ENCODE results near the gene ATP11A. TPM values are rescaled to one million over a fixed set of nuclear protein-coding genes. Genes with fewer than 3 reads are reported as not detected.

ATP11A gene
- total RNA-seq, 1 donor from 2014 or later, result 114 TPM

DNA sequence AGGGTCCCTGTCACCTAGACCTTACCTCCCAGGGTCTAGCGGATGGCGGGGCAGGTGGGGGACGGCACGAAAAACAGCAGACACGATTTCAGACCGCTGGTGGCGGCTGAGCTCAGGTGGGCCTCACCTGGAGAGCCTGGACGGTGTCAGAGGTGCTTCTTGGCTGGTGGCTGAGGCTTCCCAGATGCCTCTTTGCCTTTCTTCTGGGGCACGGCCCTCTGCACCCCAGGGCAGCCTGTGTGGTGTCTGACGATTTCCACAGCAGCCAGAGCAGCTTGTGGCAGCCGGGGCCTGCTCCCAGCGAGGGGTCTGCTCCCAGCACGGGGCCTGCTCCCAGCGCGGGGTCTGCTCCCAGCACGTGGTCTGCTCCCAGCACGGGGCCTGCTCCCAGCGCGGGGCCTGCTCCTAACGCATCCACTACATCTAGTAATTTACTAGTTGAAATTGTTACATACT is 66.7 kb downstream of the ATP11A start:
- TF ChIP-seq, protein P1, sequence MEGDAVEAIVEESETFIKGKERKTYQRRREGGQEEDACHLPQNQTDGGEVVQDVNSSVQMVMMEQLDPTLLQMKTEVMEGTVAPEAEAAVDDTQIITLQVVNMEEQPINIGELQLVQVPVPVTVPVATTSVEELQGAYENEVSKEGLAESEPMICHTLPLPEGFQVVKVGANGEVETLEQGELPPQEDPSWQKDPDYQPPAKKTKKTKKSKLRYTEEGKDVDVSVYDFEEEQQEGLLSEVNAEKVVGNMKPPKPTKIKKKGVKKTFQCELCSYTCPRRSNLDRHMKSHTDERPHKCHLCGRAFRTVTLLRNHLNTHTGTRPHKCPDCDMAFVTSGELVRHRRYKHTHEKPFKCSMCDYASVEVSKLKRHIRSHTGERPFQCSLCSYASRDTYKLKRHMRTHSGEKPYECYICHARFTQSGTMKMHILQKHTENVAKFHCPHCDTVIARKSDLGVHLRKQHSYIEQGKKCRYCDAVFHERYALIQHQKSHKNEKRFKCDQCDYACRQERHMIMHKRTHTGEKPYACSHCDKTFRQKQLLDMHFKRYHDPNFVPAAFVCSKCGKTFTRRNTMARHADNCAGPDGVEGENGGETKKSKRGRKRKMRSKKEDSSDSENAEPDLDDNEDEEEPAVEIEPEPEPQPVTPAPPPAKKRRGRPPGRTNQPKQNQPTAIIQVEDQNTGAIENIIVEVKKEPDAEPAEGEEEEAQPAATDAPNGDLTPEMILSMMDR (IDR thresholded peaks at IDR 0.05; ENCODE audit: unreplicated experiment), result no peak
- Mint-ChIP-seq H3K4me3 (no peak overlapping the region), H3K27ac (peak overlapping the region; percentile 77), H3K4me1 (peaks cover 32% of the 10 kb centered on the region), H3K36me3 (peaks cover 20% of the 10 kb centered on the region), H3K9me3 (peaks cover 4% of the 10 kb centered on the region), H3K27me3 (ENCODE audit: low read depth) (no peaks in the 10 kb centered on the region)
- DNase-seq (ENCODE audit: low spot score in 2 of 2, unreplicated experiment in 2 of 2), result no peak

DNA sequence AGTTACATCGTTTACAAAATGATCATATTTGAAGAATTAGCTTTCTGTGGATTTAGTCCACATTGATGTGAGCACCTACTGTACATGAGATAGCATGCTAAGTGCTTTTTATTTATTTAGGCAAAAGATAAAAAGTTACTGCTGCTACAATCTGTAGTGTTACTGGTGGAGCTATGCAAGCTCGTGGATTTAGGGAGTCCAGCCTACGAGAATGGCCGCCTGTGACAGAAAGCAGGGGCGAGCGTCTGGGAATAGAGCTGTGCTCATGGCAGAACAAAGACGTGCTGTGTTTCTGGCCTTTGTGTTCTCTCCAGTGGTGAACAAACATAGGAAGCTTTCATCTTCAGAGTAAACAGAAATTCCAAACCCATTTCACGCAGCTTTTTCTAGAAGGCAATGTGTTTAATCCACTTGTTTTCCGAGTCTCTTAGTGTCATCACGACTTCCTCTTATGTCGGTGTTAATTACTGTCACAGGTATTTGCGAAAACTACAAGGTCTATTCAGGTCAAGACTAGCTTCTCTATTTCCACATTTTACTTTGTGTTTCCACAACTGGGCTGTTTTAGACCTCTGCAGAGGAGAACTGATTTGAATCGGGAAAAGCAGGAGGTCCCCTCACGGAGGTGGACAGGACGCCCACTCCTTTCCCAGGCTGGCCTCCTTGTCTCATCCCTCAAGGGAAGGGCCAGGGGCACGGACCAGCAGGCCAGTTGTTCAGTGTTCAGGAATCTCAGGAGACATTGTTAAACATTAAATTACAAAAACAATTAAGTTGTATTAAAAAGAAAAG is 67.3 kb downstream of the ATP11A start:
- Mint-ChIP-seq H3K9me3 (peaks cover 4% of the 10 kb centered on the region), H3K4me1 (peaks cover 31% of the 10 kb centered on the region), H3K27ac (peak overlapping the region; percentile 77), H3K4me3 (no peak overlapping the region), H3K27me3 (ENCODE audit: low read depth) (no peaks in the 10 kb centered on the region), H3K36me3 (peaks cover 18% of the 10 kb centered on the region)
- TF ChIP-seq, protein P1 (IDR thresholded peaks at IDR 0.05; ENCODE audit: unreplicated experiment), result no peak
- no peak for DNase-seq (ENCODE audit: low spot score in 2 of 2, unreplicated experiment in 2 of 2)

DNA sequence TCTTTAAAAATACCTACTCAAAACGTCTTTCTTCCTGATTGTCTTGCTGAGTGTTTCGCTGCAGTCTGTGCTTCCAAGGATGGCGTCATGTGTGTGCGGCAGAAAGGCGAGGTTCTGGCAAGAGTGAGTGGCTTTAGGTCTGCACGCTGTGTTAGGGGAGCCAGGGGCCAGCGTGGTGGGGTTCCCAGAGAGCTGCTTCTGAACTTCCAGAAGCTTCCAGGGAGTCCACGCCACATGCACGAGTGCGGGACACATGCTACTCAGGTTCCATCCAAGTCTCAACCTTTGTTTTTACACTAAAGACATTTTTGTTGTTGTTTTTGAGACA is 67.9 kb downstream of the ATP11A start:
- peaks cover 33% of the 10 kb centered on the region for H3K4me1 Mint-ChIP-seq
- peaks cover 4% of the 10 kb centered on the region for H3K9me3 Mint-ChIP-seq
- peak overlapping the region; percentile 77 for H3K27ac Mint-ChIP-seq
- TF ChIP-seq, protein P1 (IDR thresholded peaks at IDR 0.05; ENCODE audit: unreplicated experiment), result no peak
- no peak for DNase-seq (ENCODE audit: low spot score in 2 of 2, unreplicated experiment in 2 of 2)
- no peaks in the 10 kb centered on the region for H3K27me3 Mint-ChIP-seq (ENCODE audit: low read depth)
- no peak overlapping the region for H3K4me3 Mint-ChIP-seq
- H3K36me3 Mint-ChIP-seq, result peaks cover 18% of the 10 kb centered on the region

DNA sequence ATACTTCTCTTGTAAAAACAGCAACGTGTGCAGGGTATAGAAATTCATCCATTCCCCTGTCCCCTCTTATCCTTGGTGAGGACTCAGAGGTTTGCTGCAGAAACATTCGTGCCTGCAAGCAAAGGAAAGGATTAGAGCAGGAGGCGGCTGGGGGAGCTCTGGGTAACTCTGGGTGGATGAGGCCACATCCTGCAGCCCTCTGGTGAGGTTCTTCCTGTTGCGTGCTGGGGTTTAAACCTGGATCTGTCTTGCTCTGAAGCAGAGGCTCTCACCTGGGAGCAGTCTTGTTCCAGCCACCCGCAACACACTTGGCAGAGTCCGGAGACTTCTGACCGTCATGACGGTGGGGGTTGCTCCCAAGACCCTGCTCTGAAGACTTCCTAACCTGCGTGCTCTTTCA is 69.2 kb downstream of the ATP11A start:
- Mint-ChIP-seq H3K36me3 (peaks cover 18% of the 10 kb centered on the region), H3K4me1 (peaks cover 26% of the 10 kb centered on the region), H3K4me3 (no peak overlapping the region), H3K9me3 (peaks cover 4% of the 10 kb centered on the region), H3K27me3 (ENCODE audit: low read depth) (no peaks in the 10 kb centered on the region), H3K27ac (no peak overlapping the region)
- DNase-seq (ENCODE audit: low spot score in 2 of 2, unreplicated experiment in 2 of 2), result no peak
- TF ChIP-seq, protein P1 (IDR thresholded peaks at IDR 0.05; ENCODE audit: unreplicated experiment), result no peak

DNA sequence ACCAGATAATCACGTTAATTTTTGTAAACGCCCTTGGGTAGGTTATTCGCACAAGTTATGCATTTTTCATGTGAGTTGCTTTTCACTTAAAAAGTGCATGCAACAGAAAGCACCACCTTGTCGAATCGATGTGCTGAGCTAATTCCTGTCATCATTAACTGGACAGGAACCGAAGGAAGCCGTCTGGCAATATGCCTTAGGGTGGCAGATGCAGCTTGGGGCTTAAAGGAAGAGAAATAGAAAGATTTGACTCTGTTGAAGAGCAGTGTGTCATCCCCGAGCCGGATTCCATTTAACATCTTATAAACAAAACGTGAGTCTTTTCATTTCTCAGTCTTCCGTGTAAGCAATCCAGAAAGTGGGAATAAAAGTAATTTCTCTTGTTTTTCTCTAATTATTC is 70.0 kb downstream of the ATP11A start:
- no peaks in the 10 kb centered on the region for H3K27me3 Mint-ChIP-seq (ENCODE audit: low read depth)
- H3K4me3 Mint-ChIP-seq, result no peak overlapping the region
- DNase-seq (ENCODE audit: low spot score in 2 of 2, unreplicated experiment in 2 of 2), result no peak
- H3K27ac Mint-ChIP-seq, result no peak overlapping the region
- TF ChIP-seq, protein P1 (IDR thresholded peaks at IDR 0.05; ENCODE audit: unreplicated experiment), result no peak
- peaks cover 18% of the 10 kb centered on the region for H3K36me3 Mint-ChIP-seq
- H3K9me3 Mint-ChIP-seq, result peaks cover 4% of the 10 kb centered on the region
- peaks cover 26% of the 10 kb centered on the region for H3K4me1 Mint-ChIP-seq
